DMS 273 (cell line): Measurements from ENCODE around the gene MICAL3.
"Not testable (repeated sequence)": the region's sequence is repeated elsewhere in the genome, so short reads cannot be mapped to it uniquely, and the experiment has no call there.

Experiments used
- DNase-seq: peaks from one replicate; lab custom pipeline; 2025; ENCODE audit not compliant: unreplicated experiment; lab: John Stamatoyannopoulos, UW

Gene MICAL3, protein sequence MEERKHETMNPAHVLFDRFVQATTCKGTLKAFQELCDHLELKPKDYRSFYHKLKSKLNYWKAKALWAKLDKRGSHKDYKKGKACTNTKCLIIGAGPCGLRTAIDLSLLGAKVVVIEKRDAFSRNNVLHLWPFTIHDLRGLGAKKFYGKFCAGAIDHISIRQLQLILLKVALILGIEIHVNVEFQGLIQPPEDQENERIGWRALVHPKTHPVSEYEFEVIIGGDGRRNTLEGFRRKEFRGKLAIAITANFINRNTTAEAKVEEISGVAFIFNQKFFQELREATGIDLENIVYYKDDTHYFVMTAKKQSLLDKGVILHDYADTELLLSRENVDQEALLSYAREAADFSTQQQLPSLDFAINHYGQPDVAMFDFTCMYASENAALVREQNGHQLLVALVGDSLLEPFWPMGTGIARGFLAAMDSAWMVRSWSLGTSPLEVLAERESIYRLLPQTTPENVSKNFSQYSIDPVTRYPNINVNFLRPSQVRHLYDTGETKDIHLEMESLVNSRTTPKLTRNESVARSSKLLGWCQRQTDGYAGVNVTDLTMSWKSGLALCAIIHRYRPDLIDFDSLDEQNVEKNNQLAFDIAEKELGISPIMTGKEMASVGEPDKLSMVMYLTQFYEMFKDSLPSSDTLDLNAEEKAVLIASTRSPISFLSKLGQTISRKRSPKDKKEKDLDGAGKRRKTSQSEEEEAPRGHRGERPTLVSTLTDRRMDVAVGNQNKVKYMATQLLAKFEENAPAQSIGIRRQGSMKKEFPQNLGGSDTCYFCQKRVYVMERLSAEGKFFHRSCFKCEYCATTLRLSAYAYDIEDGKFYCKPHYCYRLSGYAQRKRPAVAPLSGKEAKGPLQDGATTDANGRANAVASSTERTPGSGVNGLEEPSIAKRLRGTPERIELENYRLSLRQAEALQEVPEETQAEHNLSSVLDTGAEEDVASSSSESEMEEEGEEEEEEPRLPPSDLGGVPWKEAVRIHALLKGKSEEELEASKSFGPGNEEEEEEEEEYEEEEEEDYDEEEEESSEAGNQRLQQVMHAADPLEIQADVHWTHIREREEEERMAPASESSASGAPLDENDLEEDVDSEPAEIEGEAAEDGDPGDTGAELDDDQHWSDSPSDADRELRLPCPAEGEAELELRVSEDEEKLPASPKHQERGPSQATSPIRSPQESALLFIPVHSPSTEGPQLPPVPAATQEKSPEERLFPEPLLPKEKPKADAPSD (N-terminal part only)

DNA sequence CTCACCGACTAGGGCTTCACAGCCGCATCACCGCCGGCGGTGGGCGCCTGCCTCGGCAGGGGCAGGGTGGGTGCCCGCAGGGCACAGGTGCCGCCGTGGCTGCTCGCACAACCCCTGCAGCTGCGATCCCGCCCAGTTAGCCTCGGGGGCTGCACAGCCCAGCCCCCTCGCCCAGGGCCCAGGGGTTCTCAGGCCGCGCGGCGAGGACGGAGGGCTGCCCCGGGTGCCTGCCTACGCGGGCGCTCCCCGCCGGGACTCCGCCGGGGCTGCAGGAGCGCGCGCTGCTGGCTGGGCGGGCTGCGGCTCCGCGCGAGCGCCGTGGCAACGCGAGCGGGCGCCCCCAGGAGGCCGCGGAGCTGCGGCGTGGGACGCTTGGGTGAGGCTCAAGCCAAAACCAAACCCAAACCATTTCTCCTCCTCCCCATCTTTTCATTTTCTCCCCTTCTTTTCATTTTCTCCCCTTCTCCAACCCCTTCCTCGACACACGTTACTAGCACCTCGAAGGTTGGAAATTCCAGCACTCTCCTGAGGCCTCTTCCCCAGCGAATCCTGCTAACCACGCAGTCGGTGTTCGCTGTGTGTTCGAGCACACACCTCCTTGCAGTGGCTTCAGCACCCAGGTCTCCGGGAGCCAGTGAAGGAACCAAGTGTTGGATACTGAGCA, at the start of gene MICAL3:
Gene MICAL3, minus strand, starts transcription at position 286 of the 664 bp plus-strand sequence. CDS start 117,749 bp downstream, outside the sequence.
- DNase-seq, result peak; percentile 82

DNA sequence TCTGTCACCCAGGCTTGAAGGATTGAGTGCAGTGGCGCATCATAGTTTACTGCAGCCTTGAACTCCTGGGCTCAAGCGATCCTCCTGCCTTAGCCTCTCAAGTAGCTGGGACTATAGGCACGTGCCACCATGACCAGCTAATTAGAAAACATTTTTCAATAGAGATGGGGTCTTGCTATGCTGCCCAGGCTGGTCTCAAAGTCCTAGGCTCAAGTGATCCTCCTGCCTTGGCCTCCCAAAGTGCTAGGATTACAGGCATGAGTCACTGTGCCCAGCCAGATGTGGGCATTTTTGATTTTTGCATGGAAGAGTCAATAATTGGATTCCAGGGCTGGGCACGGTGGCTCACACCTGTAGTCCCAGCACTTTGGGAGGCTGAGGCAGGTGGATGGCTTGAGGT, 49.6 kb upstream of the MICAL3 start:
- not testable (repeated sequence) for DNase-seq

DNA sequence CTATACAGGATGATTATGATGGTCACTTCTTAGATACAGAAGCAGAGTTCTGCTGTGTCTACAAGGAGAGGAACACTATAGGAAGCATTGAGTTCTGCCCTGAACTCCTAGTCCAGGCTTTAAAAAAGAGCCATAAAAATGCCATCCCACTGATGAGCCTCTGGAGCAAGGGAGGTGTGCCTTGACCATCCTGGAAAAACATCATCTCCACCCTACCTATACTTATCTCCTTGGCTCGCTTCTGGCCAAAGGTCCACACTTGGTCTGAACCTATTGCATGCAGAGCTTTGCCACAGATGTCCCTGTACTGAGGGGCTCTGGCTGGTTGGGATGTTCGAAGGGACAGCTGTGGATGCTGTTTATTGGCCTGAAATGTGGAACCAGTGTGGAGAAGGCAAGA, 49.1 kb upstream of the MICAL3 start:
- no peak for DNase-seq

DNA sequence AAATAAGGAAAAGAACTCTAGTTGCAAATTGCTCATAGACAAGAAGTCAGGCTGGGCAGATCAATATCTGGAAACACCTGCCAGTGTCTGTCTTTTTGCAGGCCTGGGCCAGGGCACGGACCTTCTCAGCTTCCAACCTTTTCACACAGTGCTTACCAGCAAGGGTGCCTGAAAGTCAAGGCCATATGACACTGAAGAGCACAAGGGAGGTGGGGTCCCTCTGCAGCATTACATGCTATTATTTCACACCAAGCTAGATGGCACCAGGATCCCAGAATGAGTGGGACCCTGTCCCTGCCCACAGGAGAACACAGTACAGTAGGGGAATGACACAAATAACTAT, 47.6 kb upstream of the MICAL3 start:
- no peak for DNase-seq

DNA sequence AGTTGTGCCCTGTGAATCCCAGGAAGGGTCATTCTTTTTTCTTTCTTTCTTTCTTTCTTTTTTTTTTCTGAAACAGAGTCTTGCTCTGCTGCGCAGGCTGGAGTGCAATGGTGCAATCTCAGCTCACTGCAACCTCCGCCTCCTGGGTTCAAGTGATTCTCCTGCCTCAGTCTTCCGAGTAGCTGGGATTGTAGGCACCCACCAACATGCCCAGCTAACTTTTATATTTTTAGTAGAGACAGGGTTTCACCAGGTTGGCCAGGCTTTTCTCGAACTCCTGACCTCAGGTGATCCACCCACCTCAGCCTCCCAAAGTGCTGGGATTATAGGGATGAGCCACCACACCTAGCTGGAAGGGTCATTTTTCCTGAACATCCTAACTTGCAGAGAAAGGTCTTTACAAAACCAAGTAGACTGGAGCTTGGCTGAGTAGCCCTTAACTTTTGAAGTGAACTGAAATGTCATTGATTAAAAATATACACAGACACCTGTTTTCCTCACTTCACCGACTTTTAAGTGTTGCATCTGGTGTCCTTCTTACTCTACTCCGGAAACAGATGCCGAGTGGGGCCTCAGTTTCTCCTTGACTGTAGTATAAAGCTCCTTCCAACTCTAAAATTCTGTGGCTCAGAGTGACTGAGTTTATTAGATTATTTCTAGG, 47.1 kb upstream of the MICAL3 start:
- not testable (repeated sequence) for DNase-seq

GRCh38 chr22:18070556-18071306, 46.4 kb upstream of the MICAL3 start:
- no peak for DNase-seq

GRCh38 chr22:18070041-18070440, 45.7 kb upstream of the MICAL3 start:
- DNase-seq, result no peak

DNA sequence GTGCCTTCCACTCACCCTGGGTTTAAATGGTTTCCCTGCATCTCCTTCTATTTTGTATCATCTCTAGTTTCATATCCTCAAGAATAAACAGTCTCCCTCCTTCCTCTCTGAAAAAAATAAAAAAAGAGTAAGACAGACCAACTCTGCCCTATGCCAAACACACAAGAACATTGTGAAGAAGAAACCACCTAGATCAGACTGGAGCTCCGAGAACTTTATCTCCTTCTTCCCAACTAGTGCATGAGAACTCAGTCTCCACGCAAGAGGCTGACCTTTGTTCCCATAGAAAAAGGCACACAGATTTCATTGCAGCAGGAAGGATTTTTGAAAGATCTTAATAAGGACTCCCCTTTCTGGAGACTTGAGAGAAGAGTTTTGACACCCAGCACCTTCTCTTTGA, 44.7 kb upstream of the MICAL3 start:
- DNase-seq, result no peak

- DNase-seq, result no peak
These were observed 44.1 kb upstream of the MICAL3 start for GRCh38 chr22:18068381-18068988.

DNA sequence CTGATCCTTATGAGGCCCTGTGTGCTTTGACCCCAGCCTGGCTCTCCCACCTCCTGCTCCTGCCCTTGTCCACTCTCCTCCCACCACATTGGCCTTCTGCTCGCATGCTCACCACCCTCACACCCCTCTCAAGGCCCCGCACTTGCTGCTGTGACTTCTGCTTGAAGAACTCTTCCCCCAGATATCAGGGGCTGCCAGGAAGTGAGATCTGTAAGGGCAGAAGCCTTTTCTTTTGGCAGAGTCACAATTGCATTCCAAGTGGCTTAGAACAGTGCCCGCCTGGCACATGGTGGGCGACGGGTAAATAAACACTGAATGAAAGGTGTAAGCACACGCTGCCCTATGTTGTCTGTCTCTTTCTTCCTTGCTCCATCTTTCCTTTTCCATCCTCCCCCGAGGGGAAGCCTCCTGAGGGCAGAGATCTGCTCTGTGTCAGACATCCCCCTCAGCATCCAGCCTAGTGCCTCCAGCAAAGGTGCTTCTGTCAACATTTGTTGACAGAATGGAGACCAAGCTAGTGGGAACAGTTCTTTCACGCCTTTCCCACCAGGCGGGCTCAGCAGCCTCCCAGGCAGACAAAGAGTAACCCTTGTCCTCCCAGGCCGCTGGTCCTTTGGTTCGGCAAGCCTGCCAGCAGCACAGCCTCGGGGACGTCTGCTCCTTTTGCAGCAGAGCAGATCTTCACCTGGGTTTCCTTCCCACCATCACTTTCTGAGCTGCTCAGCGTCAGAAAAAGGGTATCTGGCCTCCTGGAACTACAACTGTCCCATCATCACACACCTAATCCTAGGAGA, 43.4 kb upstream of the MICAL3 start:
- no peak for DNase-seq

DNA sequence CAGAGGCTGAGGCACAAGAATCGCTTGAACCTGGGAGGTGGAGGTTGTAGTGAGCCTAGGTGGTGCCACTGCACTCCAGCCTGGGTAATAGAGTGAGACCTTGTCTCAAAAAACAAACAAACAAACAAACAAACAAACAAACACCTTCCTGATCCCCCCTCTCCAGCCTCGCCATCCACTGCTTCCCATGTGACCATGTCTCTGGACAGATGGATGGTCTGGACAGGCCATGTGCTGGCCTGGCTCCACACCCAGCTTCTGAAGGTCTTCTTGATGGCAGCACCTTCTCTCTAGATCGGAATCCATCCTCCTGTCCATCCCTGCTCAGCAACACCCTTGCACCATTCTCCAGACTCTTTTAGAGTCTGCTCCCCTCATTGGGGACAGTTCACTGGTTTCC, 42.8 kb upstream of the MICAL3 start:
- no peak for DNase-seq

- no peak for DNase-seq
These were observed 42.0 kb upstream of the MICAL3 start for GRCh38 chr22:18066181-18066859.

GRCh38 chr22:18065256-18065655, 40.9 kb upstream of the MICAL3 start:
- no peak for DNase-seq

DNA sequence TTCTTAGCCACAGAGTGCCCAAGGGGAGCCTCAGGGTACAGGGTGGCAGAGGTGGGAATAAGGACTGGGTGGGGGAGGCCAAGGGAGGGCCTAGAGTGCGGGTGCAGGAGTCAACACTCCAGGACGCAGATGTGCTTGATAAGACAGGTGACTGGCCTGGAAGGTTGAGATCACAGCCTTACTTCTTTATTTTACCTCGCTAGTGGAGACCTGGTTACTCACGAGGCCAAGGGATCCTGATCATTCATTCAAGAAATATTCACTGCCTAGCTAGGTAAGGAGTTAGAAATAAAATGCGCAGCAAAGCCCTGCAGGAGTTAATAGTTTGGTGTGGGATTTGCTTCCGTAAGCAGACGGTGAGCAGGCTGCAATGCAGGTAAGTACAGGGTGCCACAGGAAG, 40.3 kb upstream of the MICAL3 start:
- DNase-seq, result no peak

DNA sequence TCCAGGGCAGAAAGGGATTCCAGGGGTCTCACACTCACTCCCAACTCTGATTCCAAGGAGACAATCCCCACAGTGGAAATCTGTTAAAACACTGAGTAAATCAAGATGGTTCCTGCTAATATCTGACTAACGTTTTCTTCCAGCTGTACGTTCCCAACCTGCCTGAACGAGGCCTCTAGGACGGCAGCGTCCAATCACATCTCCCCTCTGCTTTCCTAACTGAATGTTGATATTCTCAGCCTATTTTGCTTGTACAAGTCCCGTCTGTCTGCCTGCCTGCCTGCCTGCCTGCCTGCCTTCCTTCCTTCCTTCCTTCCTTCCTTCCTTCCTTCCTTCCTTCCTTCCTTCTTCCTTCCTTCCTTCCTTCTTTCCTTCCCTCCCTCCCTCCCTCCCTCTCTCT, 39.4 kb upstream of the MICAL3 start:
- not testable (repeated sequence) for DNase-seq

DNA sequence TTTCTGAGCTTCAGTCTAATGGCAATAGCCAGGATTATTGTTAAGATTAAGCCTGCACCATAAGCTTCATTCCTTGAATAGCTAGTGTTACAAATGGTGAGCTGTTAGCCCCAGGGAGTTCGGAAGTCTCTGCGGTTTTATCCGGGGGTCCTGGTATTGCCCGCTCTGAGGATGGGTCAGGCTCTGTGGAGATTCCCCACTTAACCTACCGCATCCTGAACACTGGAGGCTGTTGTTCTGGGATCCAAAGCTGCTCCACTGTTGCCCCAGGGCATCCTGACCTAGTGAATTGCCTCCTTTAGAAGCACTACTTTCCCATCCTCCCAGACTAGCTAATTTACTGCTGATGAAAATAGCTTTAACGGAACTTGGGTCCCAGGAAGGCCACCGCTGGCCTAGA, 38.9 kb upstream of the MICAL3 start:
- no peak for DNase-seq

GRCh38 chr22:18062421-18062820, 38.1 kb upstream of the MICAL3 start:
- DNase-seq, result no peak
